ENCODE data around the gene TLE1. TPM values are rescaled to one million over a fixed set of nuclear protein-coding genes. Genes with fewer than 3 reads are reported as not detected.

TLE1 gene
- total and polyA plus RNA-seq, 2 of the 4 experiments (the other 2 are of a cell fraction), result 36.0 to 51.0 TPM

- DNase-seq, result peak; percentile 5
- intact Hi-C loops (cut with micrococcal nuclease), result no loop called here
- ChIA-PET POLR2A (ENCODE audit: unreplicated experiment) (no interaction called here), CTCF (interaction anchor here (0.6 to 1.0 kb wide), 3 partner anchors 15 to 132 kb away, joined by 3 to 4 read pairs (median 3); no protein-coding TSS in a partner anchor)
- H3K9me1 ChIP-seq (ENCODE audit: insufficient read depth, low read length), result 0 out of 2 replicates have a peak, but pooled peaks cover 2% of the 10 kb centered on the region
- dilution Hi-C loops (cut with HindIII; ENCODE audit: low sequenced_read_pairs, unreplicated experiment), result no loop called here
- BruUV-seq (replicated peaks), result no TSS peak
- H3K4me2 ChIP-seq (ENCODE audit: low read depth, low read length), result no peak overlapping the region
- no peak overlapping the region for H2AK9ac ChIP-seq (replicated peaks; ENCODE audit: low read depth, low read length, poor library complexity)
- no peak overlapping the region for H4K91ac ChIP-seq (ENCODE audit: insufficient read depth, low read depth, low read length)
- no peaks in the 10 kb centered on the region for H3K4me1 ChIP-seq (ENCODE audit: control insufficient read depth, insufficient read depth, low read length)
- 67% methylated on average over 1 of the region's 3 CpGs; no CpG with 5 or more reads in 1 of the 2 experiments for WGBS, 2 experiments (ENCODE audit: extremely low coverage in 2 of 2, insufficient read length in 1 of 2)
- no peak overlapping the region for H2BK15ac ChIP-seq (ENCODE audit: low read depth, low read length)
- peaks cover 1% of the 10 kb centered on the region; the same call in 1 of the 2 replicates for H3K9me3 ChIP-seq (ENCODE audit: control insufficient read depth, insufficient read depth, low read length)
- no peak for ATAC-seq (ENCODE audit: low read depth)
- no peak overlapping the region for H3K27ac ChIP-seq (ENCODE audit: insufficient read depth, low read length)
- H3K9ac ChIP-seq (ENCODE audit: low read depth, low read length), result no peak overlapping the region
- no peak overlapping the region for H4K8ac ChIP-seq (ENCODE audit: low read depth in 2 of 2, low read length in 2 of 2)
- no peak overlapping the region for H3K14ac ChIP-seq (replicated peaks; ENCODE audit: low read depth, low read length)
- no peaks in the 10 kb centered on the region for H3K27me3 ChIP-seq (ENCODE audit: control insufficient read depth, insufficient read depth, low read length)
- no peaks in the 10 kb centered on the region for H4K20me1 ChIP-seq (ENCODE audit: insufficient read depth, low read length)
- H3K79me1 ChIP-seq (ENCODE audit: low read depth in 1 of 2, low read length in 2 of 2), result no peaks in the 10 kb centered on the region
- TF ChIP-seq FOS (IDR thresholded peaks at IDR 0.05; ENCODE audit: low read depth, low read length) (no peak), NFE2L2 (IDR thresholded peaks at IDR 0.05; ENCODE audit: low read depth, low read length) (no peak), CEBPB (IDR thresholded peaks at IDR 0.05; ENCODE audit: low read depth, low read length) (no peak), RFX5 (IDR thresholded peaks at IDR 0.05; ENCODE audit: low read depth, low read length) (no peak)
- H3K36me3 ChIP-seq (ENCODE audit: control insufficient read depth, insufficient read depth, low read length), result no peaks in the 10 kb centered on the region
- no peak overlapping the region for H2AK5ac ChIP-seq (ENCODE audit: low read depth, low read length)
- no peak overlapping the region for H3K23ac ChIP-seq (ENCODE audit: low read depth, low read length)
- in situ Hi-C loops (cut with MboI; ENCODE audit: low sequenced_read_pairs), result loop anchor here (25.0 kb wide), 1 partner anchor 1238 kb away; no protein-coding TSS in a partner anchor
- no peak overlapping the region for H2AFZ ChIP-seq (replicated peaks; ENCODE audit: low read length, poor library complexity)
- no peak overlapping the region for H3K18ac ChIP-seq (ENCODE audit: low read depth, low read length)
- no peak overlapping the region for H3K4ac ChIP-seq (ENCODE audit: low read depth, low read length)
- H2BK5ac ChIP-seq (ENCODE audit: low read depth, low read length, poor library complexity, severe bottlenecking), result no peak overlapping the region
- no peak overlapping the region for H2BK20ac ChIP-seq (ENCODE audit: low read depth, low read length)
- H3K4me3 ChIP-seq (ENCODE audit: insufficient read depth, low read depth, low read length), result no peak overlapping the region
- no peak overlapping the region for H4K5ac ChIP-seq (ENCODE audit: low read depth, low read length)
- no peak overlapping the region for H2BK120ac ChIP-seq (ENCODE audit: low read depth, low read length)
- H3K56ac ChIP-seq (ENCODE audit: extremely low read depth, insufficient read depth, low read length), result no peak overlapping the region; the same call in 1 of the 2 replicates
These were observed 35.0 kb upstream of the TLE1 start for GRCh38 chr9:81724242-81724889.

All from IMR-90 (cell line).